AG10803 (cell line): ENCODE measurements around the gene MFAP3L.
A peak's percentile ranks its signal among the peaks of the same experiment; 100 is the strongest.

Experiments
- DNase-seq: peaks from one replicate; pipeline ENCODE4 v3.0.0; 2010; ENCODE audit warnings: low read depth
- H3K4me3 ChIP-seq: 2 replicates; pipeline ENCODE4 v1.5.1; 2011; ENCODE audit warnings: mild to moderate bottlenecking, low read length, control low read depth
- TF ChIP-seq, protein P1 (sequence below): conservative IDR thresholded peaks from 2 replicates; pipeline ENCODE4 v1.5.1; 2011; ENCODE audit warnings: mild to moderate bottlenecking, low read length, control low read depth, inconsistent platforms

MFAP3L gene

GRCh38 chr4:170008801-170009200 is 17.4 kb downstream of the MFAP3L start:
- TF ChIP-seq, protein P1, sequence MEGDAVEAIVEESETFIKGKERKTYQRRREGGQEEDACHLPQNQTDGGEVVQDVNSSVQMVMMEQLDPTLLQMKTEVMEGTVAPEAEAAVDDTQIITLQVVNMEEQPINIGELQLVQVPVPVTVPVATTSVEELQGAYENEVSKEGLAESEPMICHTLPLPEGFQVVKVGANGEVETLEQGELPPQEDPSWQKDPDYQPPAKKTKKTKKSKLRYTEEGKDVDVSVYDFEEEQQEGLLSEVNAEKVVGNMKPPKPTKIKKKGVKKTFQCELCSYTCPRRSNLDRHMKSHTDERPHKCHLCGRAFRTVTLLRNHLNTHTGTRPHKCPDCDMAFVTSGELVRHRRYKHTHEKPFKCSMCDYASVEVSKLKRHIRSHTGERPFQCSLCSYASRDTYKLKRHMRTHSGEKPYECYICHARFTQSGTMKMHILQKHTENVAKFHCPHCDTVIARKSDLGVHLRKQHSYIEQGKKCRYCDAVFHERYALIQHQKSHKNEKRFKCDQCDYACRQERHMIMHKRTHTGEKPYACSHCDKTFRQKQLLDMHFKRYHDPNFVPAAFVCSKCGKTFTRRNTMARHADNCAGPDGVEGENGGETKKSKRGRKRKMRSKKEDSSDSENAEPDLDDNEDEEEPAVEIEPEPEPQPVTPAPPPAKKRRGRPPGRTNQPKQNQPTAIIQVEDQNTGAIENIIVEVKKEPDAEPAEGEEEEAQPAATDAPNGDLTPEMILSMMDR = no peak
- DNase-seq = no peak
- no peak overlapping the region for H3K4me3 ChIP-seq

- peak; percentile 22 for DNase-seq
- TF ChIP-seq, protein P1 = 0 out of 2 replicates have a peak, but pooled peaks have one; percentile 10
- no peak overlapping the region for H3K4me3 ChIP-seq
These were observed 17.8 kb downstream of the MFAP3L start for GRCh38 chr4:170008371-170008770.

DNA sequence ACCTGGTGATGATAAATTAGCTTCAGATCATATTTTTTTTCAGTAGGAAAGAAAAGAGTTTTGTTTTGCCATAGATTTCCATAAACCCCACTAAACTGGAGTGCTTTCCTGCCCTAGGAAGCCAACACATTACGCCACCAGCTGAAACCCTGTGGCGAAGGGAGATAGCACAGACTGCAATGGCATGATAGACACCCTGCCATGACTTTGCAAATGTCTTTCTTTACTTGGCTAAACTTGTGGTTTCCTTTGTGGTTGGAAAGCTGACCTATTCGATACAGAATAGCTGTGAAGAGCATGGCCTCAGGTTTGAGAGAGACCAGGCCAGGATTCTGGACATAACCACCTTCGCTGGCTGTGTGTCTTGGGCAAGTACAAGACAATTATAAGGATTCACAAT is 19.1 kb downstream of the MFAP3L start:
- H3K4me3 ChIP-seq = no peak overlapping the region
- TF ChIP-seq, protein P1 = no peak

GRCh38 chr4:170005472-170005871 is 20.7 kb downstream of the MFAP3L start:
- TF ChIP-seq, protein P1 = no peak
- H3K4me3 ChIP-seq = no peak overlapping the region
- DNase-seq = no peak

More for the DNA sequence above, 19.1 kb downstream of the MFAP3L start:
- DNase-seq = no peak

DNA sequence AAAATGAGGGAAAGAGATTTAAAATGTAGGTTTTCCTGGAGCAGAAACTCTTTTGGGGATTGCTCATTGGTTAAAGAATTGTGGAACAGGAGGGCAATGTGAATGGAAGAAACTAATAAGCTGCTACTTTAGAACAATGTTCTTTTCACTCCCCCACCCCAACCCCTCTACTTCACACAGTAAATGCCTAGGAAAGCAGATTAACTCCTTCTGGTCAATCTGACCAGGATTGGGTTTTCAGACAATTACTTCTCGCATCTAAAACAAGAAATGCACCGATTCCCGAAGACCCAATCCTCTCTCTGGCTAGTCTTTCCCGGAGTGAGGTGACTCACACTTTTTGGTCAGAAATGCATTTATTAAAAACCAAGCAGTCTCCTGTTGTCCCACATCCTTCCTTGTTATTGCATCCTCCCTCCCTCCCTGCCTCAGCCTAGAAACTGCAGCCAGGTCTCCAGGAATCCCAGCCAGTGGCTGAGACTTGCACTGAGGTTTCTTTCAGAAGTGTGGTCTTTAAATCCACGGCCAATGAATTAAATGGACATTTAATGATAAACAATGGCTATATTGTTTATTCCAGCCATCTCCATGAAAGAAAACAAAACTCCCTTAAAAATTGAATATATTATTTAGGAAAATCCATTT is 21.4 kb downstream of the MFAP3L start:
- no peak overlapping the region for H3K4me3 ChIP-seq
- DNase-seq = peak; percentile 20
- TF ChIP-seq, protein P1 = no peak

DNA sequence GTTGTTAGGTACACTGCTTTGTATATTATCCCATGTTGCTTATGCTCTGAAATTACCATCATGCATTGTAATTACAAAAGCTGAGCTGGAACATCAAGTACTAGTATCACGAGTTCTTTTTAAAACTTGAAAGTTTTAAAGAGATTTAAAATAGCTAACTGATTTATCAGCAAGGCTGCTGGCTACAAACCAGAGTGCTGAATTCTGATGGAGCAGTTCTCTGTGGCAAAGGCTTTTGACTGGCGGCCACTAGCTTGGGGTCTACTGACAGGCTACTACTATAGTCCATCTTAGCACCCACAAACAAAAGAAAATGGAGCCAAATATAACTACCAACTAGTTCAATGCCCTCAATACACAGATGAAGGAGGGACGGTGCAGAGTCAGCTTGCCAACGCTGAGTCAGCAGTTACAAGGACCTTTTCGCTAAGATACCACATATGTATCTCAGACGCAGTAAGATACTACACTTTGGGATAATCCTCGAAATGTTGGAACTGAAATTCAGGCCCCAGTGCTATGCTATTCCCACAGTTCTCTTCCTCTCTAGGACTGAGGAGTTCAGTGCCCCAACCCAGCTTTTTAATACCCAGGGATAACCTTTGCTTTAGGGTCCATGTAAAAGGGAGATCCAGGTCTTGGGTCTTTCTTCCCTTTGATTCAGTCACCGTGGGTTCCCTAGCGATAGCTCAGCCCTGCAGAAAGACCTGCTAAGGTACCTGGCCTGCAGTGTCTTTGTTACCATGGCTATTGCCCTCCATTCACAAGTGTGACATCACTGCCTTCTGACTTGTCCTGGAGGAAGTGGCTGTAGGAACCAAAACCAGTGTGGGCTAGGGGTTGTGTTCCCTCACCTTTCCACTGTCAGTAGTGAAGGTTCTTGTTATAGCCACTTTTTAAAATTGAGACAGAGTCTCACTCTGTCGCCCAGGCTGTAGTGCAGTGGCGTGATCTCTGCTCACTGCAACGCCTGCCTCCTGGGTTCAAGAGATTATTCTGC is 22.8 kb downstream of the MFAP3L start:
- H3K4me3 ChIP-seq = no peak overlapping the region
- TF ChIP-seq, protein P1 = no peak
- DNase-seq = no peak
